Liver (tissue), 3 donors: ENCODE measurements around the gene PEX11B.
"Not testable (repeated sequence)": the region's sequence is repeated elsewhere in the genome, so short reads cannot be mapped to it uniquely, and the experiment has no call there.

Source experiments
- ATF3 ChIP-seq: IDR thresholded peaks from 2 replicates; pipeline ENCODE4 v1.6.1; 2016; ENCODE audit warnings: antibody characterized with exemption
- CTCF ChIP-seq: fragments of 150-350 bp; IDR thresholded peaks from 2 replicates; pipeline ENCODE4 v1.5.1; 2017; ENCODE audit warnings: improper control_type of control experiment, low read depth, low read length; ENCODE audit not compliant: missing input control
- FOXA2 ChIP-seq: IDR thresholded peaks from 2 replicates; pipeline ENCODE4 v1.6.1; 2016; ENCODE audit warnings: antibody characterized with exemption
- HNF4A ChIP-seq, 2 donors: conservative IDR thresholded peaks; 2 replicates each; pipeline ENCODE4 v1.6.1; 2016; ENCODE audit warnings: antibody characterized with exemption in 2 of 2, mild to moderate bottlenecking in 2 of 2
- JUND ChIP-seq, 2 donors: IDR thresholded peaks; 2 replicates each; pipeline ENCODE4 v1.6.1; 2016; ENCODE audit warnings: antibody characterized with exemption in 2 of 2
- MAX ChIP-seq: IDR thresholded peaks from 2 replicates; pipeline ENCODE4 v1.6.1; 2016; ENCODE audit warnings: antibody characterized with exemption
- NR2F2 ChIP-seq: IDR thresholded peaks from 2 replicates; pipeline ENCODE4 v1.6.1; 2016; ENCODE audit warnings: antibody characterized with exemption
- RAD21 ChIP-seq, 2 donors: IDR thresholded peaks; 2 replicates each; pipeline ENCODE4 v1.6.1; 2016; ENCODE audit warnings: antibody characterized with exemption in 2 of 2, mild to moderate bottlenecking in 2 of 2
- REST ChIP-seq: IDR thresholded peaks from 2 replicates; pipeline ENCODE4 v1.6.1; 2016; ENCODE audit warnings: antibody characterized with exemption, mild to moderate bottlenecking
- ZBTB33 ChIP-seq: IDR thresholded peaks from 2 replicates; pipeline ENCODE4 v1.6.1; 2016; ENCODE audit warnings: antibody characterized with exemption
- donor health status: healthy.
- donor health status: healthy.

- TF ChIP-seq MAX; CTCF; ATF3; REST; RAD21 (IDR thresholded peaks at IDR 0.05); HNF4A (conservative IDR thresholded peaks at IDR 0.05); JUND (IDR thresholded peaks at IDR 0.05); NR2F2; ZBTB33; FOXA2: not testable (repeated sequence)
Measured at GRCh38 chr1:145932522-145933009, 14.0 kb upstream of the PEX11B start.
